Tibial nerve (tissue), 4 donors: Measurements from ENCODE around the gene PRCD. TPM values are rescaled to one million over a fixed set of nuclear protein-coding genes. Genes with fewer than 3 reads are reported as not detected.
"Not testable (repeated sequence)": the region's sequence is repeated elsewhere in the genome, so short reads cannot be mapped to it uniquely, and the experiment has no call there.

Experiments used
- DNase-seq, 2 donors: peaks; one replicate each; pipeline ENCODE4 v3.0.0-alpha.2; 2019; ENCODE audit warnings: low spot score in 2 of 2
- H3K27ac ChIP-seq, 4 donors: fragments of 200-600 bp; sonication (generic) in 3 of 4; one replicate each; pipeline ENCODE4 v1.5.1; 2017 to 2019; ENCODE audit warnings: mild to moderate bottlenecking in 1 of 4
- H3K27me3 ChIP-seq, 2 donors: fragments of 200-600 bp; sonication (generic) in 1 of 2; one replicate each; pipeline versions ENCODE4 v1.5.1 to v1.6.0; 2017 to 2019
- H3K36me3 ChIP-seq, 3 donors: fragments of 200-600 bp; sonication (generic); one replicate each; pipeline ENCODE4 v1.5.1; 2018 to 2019
- H3K4me1 ChIP-seq, 4 donors: fragments of 200-600 bp; sonication (generic) in 3 of 4; one replicate each; pipeline ENCODE4 v1.5.1; 2017 to 2019
- H3K4me3 ChIP-seq, 4 donors: fragments of 200-600 bp; sonication (generic) in 3 of 4; one replicate each; pipeline ENCODE4 v1.5.1; 2017 to 2019; ENCODE audit warnings: mild to moderate bottlenecking in 1 of 4, moderate library complexity in 1 of 4
- H3K9me3 ChIP-seq, 4 donors: fragments of 200-600 bp; sonication (generic) in 3 of 4; one replicate each; pipeline ENCODE4 v1.5.1; 2017 to 2019
- CTCF ChIP-seq, 5 experiments: fragments of 200-600 bp in 3 of 5; fragments of 450-650 bp in 2 of 5; sonication (generic) in 3 of 5; IDR thresholded peaks; one replicate each; pipeline ENCODE4 v1.5.1; 2016 to 2019; ENCODE audit warnings: antibody characterized with exemption in 5 of 5, mild to moderate bottlenecking in 3 of 5, moderate library complexity in 2 of 5
- EP300 ChIP-seq, 2 donors: sonication (generic); formaldehyde crosslinking; IDR thresholded peaks; one replicate each; pipeline ENCODE4 v1.6.1; 2017; ENCODE audit warnings: antibody characterized with exemption in 2 of 2, mild to moderate bottlenecking in 1 of 2
- POLR2A ChIP-seq, 2 donors: fragments of 450-650 bp; IDR thresholded peaks; one replicate each; pipeline ENCODE4 v1.6.1; 2017; ENCODE audit warnings: antibody characterized with exemption in 2 of 2, mild to moderate bottlenecking in 2 of 2, moderate library complexity in 2 of 2
- WGBS, 2 donors: methylation state at CpG; one replicate each; pipeline ENCODE4 v1.1.5; 2018; 5-methylcytosine and 5-hydroxymethylcytosine counted together
- total RNA-seq, 4 donors: library from RNA; depleted of rRNA; stranded (reverse); fragments of >200 nt; gene quantifications; one replicate each; pipeline ENCODE4 v1.1.0, GENCODE V29; 2016

Gene PRCD
- total RNA-seq, 4 donors from 2014 or later, result 6.6 to 23.5 (median 14.1) TPM

- Histone ChIP-seq H3K36me3 (peaks cover 0 to 7% (median 0%) of the 10 kb centered on the region in 3 donors), H3K9me3 (no peaks in the 10 kb centered on the region), H3K4me1 (peaks cover 0 to 74% (median 35%) of the 10 kb centered on the region in 4 donors), H3K27ac (peak overlapping the region; percentile 77 to 95 (median 84)), H3K4me3 (peak overlapping the region; percentile 52 to 85 (median 74)), H3K27me3 (no peaks in the 10 kb centered on the region)
- 1% methylated on average over 50 to 55 of the region's 55 CpGs for WGBS, 2 donors
- peak; percentile 67 to 85 for TF ChIP-seq POLR2A (IDR thresholded peaks at IDR 0.05)
- TF ChIP-seq CTCF (IDR thresholded peaks at IDR 0.05), result peak; percentile 13 to 78 (median 29)
- peak; percentile 18 to 96 for TF ChIP-seq EP300 (IDR thresholded peaks at IDR 0.05)
- DNase-seq, result peak; percentile 88 to 96
Observed at GRCh38 chr17:76557368-76558197, 17.7 kb downstream of the PRCD start.

DNA sequence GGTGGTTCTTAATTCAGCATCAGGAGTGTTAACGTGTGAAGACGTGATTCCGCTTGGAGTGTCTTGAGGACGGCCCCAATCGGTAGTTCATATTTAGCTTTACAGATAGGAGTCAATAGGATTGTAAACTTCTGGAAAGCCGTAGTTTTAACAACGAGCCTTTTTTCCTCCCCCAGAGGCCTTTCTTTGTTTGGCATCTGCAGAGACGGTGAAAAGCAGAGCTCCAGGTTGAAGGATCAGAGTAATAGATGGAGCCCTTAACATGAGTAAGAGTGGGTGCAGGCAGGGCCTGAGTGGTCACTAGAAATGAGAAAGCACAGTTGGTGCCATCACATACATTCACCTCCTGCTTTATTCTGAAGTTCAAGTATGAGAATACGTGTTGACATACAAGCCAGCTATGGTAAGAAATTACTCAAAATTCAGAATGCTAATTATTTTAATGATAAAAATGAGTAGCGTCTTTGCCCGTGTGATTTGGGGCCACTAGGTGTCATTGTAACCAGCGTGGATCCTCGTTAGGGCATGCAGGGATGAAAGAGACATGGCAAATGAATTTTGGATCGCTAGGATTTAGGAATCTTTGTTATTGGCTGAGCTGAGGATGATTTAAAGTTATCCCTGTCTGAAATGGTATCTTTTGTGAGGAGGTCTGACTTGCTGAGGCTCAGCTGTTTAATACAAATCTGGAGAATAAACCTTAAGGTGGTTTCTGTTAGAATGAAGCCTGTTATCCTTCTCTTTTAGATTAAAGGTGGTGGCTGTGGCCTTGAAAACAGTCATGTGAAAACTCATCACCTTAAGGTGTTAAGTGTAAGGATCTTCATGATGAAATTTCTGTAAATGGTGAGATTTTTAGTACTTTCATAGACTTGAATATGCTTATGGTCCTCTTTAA, 18.6 kb downstream of the PRCD start:
- no peak for DNase-seq
- Histone ChIP-seq H3K36me3 (peaks cover 0 to 9% (median 0%) of the 10 kb centered on the region in 3 donors), H3K4me1 (peaks cover 0 to 71% (median 35%) of the 10 kb centered on the region in 4 donors), H3K27ac (peak overlapping the region; percentile 77 to 95 (median 84)), H3K4me3 (peak overlapping the region; percentile 52 to 85 (median 74)), H3K27me3 (no peaks in the 10 kb centered on the region), H3K9me3 (no peaks in the 10 kb centered on the region)
- no peak for TF ChIP-seq EP300 (IDR thresholded peaks at IDR 0.05)
- peak; percentile 35 to 47 (median 42) for TF ChIP-seq CTCF (IDR thresholded peaks at IDR 0.05)
- TF ChIP-seq POLR2A (IDR thresholded peaks at IDR 0.05), result no peak
- 0% methylated on average over 14 of the region's 14 CpGs for WGBS, 2 donors

- H3K27ac ChIP-seq, result peak overlapping the region; percentile 36 to 95 (median 84)
- H3K9me3 ChIP-seq, DNase-seq, H3K27me3 ChIP-seq: not testable (repeated sequence)
- WGBS, 2 donors, result 48 to 68% methylated on average over 7 of the region's 7 CpGs
- peaks cover 0 to 61% (median 33%) of the 10 kb centered on the region in 4 donors for H3K4me1 ChIP-seq
- H3K36me3 ChIP-seq, result peaks cover 0 to 17% (median under 1%) of the 10 kb centered on the region in 3 donors
- peak overlapping the region in 2 of 4 donors; percentile 52 to 73 for H3K4me3 ChIP-seq
Observed at GRCh38 chr17:76559460-76559859, 19.6 kb downstream of the PRCD start.

DNA sequence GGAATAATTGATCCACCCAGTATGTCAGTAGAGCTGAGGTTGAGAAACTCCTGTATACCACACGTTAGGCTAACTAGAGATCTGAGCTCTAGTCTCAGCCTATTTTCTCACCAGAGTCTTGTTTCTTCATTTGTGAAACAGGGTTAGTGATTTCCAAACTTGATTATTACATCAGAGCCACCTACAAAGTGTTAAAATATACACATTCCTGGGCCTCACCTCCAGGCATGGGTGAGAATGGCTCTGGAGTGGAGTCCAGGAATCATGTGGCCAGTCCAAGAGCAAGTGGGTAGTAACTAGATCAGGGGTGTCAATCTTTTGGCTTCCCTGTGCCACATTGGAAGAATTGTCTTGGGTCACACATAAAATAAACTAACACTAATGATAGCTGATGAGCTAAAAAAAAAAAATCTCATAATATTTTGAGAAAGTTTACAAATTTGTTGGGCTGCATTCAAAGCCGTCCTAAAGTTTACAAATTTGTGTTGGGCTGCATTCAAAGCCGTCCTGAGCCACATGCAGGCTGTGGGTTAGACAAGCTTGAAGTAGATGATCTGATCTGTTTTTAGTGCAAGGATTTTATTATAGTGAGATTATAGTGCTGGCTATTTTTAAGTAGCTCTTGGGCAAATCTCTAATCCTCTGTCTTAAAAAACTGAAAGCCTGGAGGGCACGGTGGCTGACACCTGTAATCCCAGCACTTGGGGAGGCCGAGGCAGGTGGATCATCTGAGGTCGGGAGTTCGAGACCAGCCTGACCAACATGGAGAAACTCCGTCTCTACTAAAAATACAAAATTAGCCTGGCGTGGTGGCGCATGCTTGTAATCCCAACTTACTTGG, 20.4 kb downstream of the PRCD start:
- WGBS, 2 donors, result 46 to 61% methylated on average over 10 of the region's 10 CpGs
- Histone ChIP-seq H3K36me3 (peaks cover 0 to 25% (median 4%) of the 10 kb centered on the region in 3 donors), H3K27me3 (no peaks in the 10 kb centered on the region), H3K9me3 (no peaks in the 10 kb centered on the region), H3K4me3 (peak overlapping the region in 1 of 4 donors; percentile 1), H3K27ac (peak overlapping the region; percentile 36 to 95 (median 84)), H3K4me1 (peaks cover 0 to 55% (median 33%) of the 10 kb centered on the region in 4 donors)
- no peak for DNase-seq
- no peak for TF ChIP-seq EP300 (IDR thresholded peaks at IDR 0.05)
- TF ChIP-seq CTCF (IDR thresholded peaks at IDR 0.05), result no peak
- no peak for TF ChIP-seq POLR2A (IDR thresholded peaks at IDR 0.05)

DNA sequence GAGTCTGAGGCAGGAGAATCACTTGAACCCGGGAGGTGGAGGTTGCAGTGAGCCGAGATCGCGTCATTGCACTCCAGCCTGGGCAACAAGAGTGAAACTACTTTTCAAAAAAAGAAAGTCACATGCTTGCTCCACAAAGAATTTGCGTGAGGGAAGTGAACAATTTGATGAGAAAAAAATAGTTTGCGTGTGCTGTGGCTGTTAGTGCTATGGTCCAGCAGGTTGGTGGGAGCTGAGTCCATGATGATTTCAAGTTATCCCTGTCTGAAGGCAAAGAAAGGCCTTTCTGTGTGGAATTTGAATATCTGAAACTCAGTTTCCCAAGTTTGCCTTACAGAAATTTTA, 21.0 kb downstream of the PRCD start:
- Histone ChIP-seq H3K4me3 (peak overlapping the region in 1 of 4 donors; percentile 1), H3K36me3 (peaks cover 0 to 31% (median 4%) of the 10 kb centered on the region in 3 donors), H3K27me3 (no peaks in the 10 kb centered on the region), H3K4me1 (peaks cover 0 to 61% (median 33%) of the 10 kb centered on the region in 4 donors), H3K9me3 (no peaks in the 10 kb centered on the region), H3K27ac (peak overlapping the region; percentile 16 to 95 (median 84))
- WGBS, 2 donors, result 32 to 50% methylated on average over 6 of the region's 6 CpGs
- no peak for DNase-seq
- TF ChIP-seq POLR2A (IDR thresholded peaks at IDR 0.05) (no peak), EP300 (IDR thresholded peaks at IDR 0.05) (no peak), CTCF (IDR thresholded peaks at IDR 0.05) (no peak)
